ENCODE data around the gene IGF2.
A peak's percentile ranks its signal among the peaks of the same experiment; 100 is the strongest.

IGF2 gene

DNA sequence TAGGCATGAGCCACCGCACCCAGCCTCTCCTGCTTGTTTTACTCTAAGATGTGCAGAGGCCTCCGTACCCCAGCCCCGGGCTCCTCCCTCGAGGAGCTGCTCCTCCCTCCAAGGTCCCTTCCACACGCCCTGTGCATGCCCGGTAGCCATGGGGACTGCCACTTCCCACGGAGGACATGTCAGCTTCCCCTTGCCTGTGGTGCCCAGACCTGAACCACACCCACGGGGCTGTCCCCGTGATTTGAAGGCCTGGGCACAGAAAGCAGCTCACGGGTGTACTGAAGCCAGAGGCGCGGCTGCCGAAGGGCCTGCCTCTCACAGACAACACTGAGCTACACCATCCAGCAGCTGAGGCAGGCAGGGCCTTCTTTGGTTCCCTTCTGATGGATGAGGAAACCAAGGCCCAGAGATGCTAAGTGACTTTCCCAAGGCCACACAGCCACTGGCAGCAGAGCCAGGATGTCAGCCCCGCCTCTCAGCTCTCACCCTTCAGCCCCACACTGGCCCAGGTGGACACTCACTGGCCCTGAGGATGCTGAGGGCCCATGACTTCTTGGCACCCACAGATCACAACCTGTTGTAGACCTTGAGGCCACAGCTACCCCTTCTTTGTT, 14.5 kb upstream of the IGF2 start:
- no peak for DNase-seq

DNA sequence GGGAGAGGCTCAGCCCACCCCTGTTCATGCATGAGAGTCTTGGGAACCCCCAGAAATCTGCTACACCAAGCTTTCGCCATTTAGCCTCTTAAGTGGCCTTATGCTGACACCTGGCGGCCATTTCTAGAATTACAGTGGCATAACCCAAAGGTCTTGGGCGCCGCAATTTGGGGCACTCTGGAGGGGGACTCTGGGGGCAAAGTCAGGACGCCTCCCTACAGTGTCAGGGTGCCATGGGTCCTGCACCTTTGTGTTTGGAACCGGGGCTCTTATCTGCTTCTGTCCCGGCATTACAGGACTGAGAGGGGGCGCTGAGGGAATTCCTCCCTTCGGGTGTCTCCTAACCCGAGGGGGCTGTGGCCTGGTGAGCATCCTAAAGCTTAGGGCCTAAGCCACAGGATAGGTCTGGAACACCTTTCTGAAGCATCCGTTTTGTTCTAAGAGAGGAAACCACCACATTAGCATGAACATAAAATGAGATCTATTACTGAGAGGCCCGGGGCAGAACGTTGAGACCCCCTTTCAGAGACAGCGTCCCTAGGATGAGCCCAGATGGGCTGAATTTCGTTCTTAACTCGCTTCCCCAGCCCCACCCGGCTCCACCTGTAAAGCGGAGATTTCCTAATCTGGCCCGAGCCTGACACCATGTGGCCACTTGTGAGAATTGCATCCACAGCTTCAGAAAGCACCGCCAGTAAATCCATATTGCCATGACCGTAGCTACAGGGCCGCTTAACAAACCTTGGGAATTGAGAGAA, 12.5 kb upstream of the IGF2 start:
- peak; percentile 54 for DNase-seq

DNA sequence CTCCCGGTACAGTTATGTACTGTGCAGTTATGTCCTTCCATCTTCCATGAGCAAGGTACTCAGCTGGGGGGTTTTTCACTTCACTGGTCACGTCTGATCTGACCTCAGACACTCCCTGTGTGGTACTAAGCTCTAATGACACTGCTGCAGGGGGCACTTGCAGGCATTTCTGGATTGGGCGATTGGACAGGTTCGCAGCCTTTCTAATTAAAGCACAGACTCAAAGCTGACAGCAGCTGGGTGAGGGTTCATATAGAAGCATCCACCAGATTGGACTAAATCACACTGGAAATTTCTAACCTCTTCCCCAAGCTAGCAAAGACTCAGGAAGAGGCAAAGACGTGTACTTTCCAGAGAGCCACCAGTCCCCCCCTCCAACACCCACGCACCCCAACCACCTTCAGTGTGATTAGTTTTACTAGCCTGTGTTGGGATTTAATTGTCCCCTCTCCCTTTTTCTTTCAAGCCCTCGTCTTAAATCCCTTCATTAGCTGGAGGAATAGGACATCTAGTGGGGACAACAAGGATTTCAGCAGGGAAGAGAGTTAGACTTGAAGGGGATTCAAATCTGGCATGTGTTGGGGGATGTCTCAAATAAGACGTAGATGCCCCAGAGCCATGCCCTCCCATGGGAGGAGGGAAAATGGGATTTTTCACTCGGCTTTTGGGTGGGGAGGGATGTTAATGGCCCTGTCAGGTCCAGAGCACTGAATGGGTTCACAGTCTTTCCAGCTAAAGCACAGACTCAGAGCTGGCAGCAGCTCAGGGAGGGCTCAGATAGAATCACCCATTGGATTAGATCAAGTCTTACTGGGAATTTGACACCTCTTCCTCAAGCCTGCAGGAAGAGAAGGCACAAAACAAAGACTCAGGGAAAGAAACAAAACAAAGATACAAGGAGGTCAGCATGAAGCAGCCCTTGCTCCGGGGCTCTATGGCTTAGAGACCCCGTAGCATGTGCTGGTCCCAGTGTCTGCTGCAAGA, 11.0 kb upstream of the IGF2 start:
- DNase-seq, result peak; percentile 37

DNA sequence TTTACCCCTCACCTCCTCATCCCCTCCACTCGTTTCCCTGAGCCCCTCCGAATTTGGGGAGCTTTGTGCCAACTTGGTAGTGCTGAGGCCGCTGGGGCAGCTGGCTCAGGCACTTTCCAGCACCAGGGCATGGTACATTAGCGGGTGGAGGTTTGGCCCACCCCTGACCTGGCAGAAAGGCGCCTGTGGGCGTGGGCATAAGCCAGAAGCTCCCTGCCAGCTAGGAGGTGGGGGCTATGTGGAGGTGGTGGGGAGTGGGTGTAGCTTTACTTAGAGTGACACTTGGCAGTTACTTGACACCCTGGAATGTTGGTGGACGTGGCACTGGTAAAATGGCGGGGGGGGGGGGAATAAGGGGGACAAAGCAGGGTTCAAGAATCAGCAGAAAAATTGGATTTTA, 10.3 kb upstream of the IGF2 start:
- DNase-seq, result no peak

DNA sequence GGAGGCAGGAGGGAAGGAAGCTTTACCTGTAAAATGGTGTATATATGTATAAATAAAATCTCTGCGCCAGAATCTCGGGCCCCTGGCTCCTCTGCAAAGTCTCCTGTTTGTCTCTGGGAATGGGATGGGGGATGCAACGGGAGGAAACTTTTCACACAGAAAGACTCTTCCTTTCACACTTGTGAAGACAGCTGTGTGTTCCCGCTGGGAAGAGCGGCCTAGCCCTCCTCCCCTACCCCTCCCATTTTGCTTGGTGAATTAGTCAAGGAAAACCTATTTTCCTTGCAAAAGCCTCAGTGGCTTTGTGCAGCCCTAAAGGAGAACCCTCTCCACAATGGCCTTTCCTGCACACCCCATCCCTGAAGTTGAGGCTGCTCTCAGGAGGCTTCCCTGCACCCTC, 9.4 kb upstream of the IGF2 start:
- no peak for DNase-seq

DNA sequence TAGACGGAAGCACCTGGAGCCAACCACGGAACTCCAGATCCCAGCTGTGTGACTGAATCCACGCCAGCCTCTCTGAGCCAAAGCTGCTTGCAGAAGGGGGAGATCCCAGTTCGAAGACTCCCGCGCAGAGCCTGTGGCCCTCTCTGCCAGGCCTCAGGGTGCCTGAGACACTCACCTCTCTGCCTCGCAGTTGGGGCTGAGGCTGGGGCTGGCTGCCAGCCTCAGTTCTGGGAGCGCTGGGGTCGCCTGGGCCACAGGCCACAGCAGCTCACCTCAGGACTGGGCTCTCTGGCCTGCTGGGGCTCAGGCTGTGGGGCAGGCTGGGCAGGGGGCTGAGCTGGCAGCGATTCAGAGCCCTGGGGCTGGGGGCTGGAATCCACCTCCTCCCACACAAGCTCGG, 8.2 kb upstream of the IGF2 start:
- no peak for DNase-seq

DNA sequence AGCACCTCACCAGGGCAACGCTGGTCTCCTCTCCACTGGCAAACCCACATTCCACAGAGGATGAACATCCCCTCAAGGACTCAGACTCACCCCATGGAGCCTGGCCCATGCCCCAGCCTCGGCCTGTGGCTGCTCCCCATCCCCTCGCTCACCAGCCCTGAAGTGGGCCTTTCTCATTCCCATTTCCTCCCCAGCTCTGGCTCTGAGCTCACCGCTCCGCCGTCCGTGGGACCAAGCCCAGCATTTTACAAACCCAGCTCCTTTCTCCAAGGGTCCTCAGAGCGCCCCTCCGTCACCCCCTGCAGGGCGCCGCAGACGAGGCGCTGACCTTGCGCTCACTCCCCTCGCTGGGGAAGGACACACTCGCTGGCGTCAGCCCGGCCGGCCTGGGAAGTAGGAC, 6.9 kb upstream of the IGF2 start:
- DNase-seq, result no peak

DNA sequence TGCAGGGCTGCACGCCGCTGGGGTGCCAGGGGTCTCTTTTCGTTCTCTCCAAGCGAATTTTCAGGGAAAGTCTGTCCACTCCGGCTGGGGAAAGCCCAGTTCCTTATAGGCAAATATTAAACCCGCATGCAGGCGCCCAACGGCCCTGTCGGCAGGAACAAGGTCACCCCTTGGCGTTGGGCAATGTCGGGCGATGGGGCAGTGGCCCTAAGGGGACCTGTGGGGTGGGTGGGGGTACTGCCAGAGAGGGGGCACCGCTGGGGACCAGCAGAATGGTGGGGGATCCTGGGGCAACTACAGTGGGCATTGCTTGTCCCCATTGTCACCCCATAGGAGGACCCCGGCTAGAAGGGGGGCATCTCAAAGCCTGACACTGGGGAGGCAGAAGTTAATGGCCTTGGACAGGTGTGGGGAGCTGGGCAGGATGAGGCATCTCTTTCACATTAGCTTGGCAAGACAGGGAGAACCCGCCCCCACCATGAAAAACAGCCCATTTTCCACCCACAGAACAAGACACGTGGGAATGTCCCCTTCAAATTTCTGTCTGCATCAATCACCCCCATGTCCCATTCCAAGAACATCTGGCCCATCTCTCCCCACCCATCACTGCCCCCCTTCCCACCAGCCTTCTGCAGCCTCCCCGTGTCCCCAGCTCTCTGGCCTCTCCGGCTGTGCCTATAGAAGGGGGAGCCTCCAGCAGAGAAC, 5.5 kb upstream of the IGF2 start:
- no peak for DNase-seq

DNA sequence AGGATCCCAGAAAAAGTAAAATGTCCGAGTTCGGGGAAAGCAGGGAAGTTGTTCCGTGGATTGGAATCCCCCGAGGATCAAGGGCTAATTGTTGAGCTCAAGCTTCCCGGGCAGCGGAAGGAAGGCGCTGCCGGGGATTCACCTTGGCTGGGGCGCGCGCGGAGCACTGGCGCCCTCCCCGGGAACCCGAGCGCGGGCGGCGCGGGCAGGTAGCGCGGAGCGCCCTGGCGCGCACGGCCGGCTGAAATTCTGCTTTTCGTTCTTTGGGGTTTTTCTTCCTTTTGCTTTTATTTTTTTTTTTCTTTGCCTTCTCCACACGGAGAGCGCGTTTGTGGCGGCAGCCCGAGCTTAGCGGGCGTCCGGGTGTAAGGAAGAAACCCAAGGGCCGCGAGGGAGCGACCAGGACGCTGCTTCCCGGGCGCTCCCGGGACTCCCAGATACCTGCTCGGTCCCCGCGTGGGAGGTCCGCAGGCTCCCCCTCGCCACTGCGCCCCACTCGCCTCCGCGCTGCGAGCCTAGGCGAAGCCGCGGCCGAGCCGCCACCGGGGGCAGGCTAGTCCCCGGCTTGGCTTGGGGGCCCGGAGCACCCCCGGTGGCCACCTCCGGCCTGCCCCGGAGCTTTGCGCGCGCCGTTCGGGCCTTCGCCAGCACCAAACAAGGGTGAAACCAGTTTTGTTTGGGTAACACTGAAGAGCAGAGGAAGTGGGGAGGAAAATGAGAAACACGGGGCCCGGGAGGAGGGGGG, 4.8 kb upstream of the IGF2 start:
- DNase-seq, result no peak

DNA sequence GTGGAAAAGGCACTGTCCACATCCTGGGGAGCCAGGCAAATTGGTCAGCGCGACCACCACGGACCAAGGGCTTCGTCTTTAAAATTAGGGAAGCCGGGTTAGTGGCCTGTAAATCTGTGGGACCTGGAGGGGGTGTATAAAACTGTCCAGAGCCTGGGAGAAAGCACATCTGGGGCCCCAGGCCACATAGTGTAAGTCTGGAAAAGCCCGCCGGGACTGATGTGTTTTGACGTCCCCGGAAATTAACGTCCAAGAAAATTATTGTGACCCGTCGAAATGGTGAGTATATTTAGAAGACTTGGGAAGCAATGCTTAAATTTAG, 4.2 kb upstream of the IGF2 start:
- DNase-seq, result no peak

DNA sequence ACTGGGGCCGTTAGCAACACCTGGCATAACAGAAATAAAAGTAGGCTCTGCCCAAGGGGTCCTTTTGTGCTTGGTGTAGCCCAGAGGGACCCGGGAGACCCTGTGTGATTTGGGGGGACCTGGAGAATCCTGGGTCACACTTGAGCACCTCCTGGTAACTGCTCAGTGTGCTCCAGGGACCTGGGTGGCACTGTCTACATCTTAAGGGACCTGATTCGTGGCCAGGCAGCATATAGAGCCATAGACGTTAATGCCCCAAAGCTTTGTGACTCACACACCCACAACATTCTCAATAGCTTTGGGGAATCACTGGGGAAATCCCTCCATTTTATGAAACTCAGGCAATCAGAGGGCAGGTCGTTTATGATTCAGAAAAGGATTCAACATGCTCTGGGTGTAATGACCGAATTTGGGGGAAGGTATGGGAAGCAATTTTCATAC, 3.6 kb upstream of the IGF2 start:
- DNase-seq, result peak; percentile 42

DNA sequence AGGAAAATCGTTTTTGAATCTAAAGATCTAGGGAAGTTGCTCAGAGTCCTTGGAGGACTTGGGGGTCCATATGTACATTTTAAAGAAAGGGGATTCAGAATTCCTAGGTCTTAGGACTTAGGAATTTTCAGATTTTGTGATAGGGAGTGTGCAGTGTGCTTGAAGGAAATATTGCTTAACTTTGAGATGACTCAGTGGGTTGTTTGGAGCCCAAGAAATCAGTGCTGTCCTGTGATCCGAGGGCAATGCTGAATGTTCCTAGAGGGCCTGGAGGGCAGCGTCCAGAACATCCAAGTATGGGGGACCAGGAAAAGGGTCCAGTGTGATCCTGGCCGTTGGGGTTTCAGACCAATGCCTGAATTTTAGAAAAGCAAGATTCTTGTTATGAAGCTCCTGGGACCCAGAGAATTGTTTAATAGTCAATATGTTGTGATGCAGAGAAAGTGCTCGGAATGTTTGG, 3.1 kb upstream of the IGF2 start:
- DNase-seq, result peak; percentile 9

DNA sequence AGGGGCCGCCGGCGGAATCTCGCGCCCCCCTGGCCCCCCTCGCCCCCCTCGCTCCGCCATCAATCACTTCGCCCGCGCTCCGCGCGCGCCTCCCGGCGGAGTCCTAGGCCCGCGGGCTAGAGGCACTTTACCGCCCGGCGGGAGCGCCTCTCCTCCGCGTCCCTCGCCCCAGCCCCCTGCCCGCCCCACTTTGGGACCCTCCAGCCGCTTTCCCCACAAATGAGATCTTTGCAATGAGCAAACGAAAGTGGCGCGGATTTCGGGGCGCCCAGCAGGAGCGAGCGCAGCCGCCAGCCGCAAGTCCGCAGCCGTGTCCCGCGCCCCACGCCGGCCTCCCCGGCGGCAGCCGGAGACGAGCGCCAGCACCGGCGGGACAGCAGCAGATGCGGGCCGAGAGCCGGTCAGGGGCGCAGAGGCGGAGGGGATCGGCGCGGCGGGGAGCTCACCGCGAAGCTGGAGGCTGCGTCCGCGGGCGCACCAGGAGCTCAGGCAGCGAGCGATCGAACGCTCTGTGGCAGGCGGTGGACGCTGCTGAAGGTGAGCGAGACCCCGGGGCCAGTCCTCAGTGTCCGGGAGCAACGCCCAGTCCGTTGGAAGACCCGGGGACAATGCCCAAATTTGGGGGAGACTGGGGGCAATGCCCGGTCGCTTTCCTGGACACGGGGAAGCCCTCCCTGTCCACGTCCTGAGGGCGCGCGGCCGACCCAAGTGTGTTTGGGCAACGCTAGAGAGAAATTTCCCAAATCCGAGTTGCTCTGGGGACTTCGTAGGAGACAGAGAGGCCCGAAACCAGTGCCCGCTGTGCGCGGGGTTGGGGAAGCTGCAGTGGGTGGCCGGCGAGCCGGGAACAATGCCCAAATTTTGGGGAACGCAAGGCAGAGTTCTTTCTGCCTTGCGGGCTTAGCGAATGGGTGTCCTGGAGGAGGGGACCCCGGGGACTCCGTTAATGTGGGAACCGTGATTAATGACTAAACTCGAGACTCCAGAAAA, 1.5 kb upstream of the IGF2 start:
- DNase-seq, result no peak

DNA sequence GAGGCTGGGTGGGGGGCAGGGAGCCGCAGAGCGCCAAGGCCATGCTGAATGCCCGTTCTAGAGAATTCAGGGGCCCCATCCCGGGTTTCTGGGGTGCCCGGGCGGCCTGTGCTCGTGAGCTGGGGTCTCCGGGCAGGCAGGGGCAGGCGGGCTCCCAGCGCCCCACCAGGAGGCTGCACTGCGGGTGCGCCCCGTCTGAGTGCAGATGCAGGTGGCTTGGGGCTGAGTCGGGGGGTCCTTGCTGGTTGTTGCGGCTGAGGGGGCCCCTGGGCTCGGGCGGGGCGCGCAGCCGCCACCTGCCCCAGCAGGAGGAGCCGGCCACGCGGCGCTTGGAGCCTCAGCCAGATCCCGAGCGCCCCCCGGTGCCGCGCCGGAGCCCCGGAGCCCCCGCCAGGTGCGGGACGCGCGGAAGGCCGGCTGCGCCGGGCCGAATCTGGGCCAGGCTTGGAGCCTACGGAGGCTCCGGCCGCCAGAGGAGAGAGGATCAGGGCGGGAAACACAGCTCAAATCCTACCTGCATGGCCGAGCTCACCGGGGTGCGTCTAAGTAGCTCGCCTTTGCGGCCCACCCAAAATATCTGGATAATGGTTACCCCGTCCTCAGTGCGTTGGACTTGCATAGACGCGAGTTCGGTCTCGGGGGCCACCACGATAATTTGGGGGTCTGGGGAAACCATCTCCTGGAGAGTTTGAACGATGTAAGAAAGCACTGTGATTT, 590 bp upstream of the IGF2 start:
- DNase-seq, result no peak

DNA sequence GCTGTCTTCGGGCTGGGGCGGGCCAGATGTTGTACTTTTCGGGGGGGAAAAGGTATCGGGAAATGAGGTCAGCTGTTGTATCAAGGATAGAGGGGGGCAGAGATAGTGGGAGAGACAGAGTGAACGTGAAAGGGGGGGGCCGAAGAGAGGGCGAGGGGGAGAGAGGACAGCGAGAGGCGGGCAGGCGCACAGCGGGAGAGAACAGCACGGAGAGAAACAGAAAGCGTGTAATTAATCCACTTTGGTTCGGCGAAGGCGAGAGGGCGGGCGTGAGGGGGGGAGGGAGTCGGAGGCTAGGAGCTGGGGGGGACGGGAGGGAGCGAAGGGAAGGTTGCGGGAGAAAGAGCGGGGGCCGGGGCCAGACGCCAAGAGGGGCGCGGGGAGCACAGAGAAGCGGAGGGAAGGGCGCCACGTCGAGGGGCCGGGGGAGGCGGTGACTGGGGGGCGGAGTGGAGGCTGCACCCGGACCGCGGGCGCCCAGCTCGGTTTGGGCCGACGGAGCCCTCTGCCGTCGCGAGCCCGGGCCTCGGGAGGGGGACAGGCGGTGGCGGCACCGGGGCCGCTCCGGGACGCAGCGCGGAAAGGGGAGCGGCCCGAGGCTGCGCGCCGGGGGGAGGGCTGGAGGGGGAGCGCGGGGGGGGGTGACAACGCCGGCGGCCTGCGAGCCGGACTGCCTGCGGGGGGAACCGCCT, 612 bp downstream of the IGF2 start:
- no peak for DNase-seq

DNA sequence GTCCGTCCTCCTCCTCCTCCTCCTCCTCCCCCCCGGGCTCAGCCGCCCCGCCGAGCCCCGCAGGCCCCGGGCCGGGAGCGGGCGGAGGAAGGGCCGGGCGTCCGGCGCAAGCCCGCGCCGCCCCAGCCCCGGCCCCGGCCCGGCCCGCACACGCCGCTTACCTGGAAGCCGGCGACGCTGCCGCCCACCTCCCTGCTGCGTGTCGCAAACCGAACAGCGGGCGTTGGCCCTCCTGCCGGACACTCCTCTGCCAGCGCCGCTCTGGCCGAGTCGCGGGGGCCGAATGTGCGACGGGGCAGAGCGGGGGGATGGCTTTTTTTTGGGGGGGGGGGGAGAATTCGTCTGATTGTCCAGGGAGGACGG, 1.1 kb downstream of the IGF2 start:
- DNase-seq, result no peak

DNA sequence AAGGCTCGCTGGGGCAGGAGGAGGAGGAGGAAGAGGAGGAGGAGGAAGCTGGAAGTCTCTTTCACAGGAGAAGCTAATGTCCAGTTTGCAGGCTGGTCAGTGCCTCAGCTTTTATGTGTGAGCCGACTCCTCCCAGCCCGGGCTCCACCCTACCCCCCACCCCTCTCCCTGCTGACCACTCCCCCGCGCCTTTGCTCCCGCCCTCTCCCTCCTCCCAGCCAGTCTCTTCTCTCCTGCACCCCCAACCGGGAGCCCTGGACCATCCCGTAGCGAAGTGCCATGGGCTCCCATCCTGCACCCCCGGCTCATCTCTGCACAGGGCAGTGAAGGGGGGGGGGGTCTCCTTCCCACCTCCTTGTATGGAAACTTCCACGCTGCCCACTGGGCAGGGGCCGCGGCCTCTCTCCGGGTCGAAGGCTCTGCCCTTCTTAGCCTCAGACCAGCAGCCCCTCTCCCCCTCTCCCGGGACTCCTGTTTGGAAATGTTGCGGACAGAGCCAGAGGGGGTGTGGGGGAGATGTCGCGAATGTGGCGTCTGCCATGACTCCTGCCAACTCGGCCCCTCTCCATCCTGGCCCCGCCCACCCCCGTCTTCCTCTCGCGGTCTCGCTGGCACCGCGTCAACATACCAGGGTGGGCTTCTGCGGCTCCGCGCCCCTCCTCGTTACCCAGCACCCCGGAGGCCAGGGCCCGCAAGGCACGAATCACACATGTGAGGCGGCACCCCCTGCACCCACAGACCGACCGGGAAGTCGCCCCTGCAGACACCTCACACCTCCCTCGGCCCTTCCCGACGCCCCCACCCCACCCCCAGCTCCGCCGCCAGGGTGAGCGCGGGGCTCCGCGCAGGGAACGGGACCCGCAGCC, 1.8 kb downstream of the IGF2 start:
- peak; percentile 29 for DNase-seq

DNA sequence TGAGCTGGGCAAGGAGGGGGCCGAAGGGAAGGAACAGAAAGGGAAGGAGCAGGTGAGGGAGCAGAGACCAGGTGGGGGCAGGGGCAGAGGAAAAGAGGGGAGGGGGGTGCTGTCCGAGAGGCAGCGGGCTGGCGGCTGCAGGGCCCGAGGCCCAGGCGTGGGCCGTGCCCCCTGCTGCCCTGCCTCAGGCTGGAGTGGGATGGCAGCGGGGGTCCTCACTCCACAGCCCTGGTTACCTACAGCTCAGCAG, 2.3 kb downstream of the IGF2 start:
- no peak for DNase-seq
